ENCODE measurements around the gene GRIN3A.

Gene GRIN3A

GRCh38 chr9:101585740-101586139 lies 152.7 kb downstream of the GRIN3A start:
- no peak for TF ChIP-seq CTCF (IDR thresholded peaks at IDR 0.05; ENCODE audit: low read depth, low read length, missing control alignments)
- H3K4me3 ChIP-seq (ENCODE audit: low read depth, low read length) = no peak overlapping the region
- no peak for DNase-seq (ENCODE audit: low read depth)

- DNase-seq (ENCODE audit: low read depth) = no peak
- no peak for TF ChIP-seq CTCF (IDR thresholded peaks at IDR 0.05; ENCODE audit: low read depth, low read length, missing control alignments)
These were observed 155.9 kb downstream of the GRIN3A start for GRCh38 chr9:101582553-101582952.

GRCh38 chr9:101579711-101580545 lies 158.5 kb downstream of the GRIN3A start:
- DNase-seq (ENCODE audit: low read depth) = no peak
- no peak for TF ChIP-seq CTCF (IDR thresholded peaks at IDR 0.05; ENCODE audit: low read depth, low read length, missing control alignments)
- H3K4me3 ChIP-seq (ENCODE audit: low read depth, low read length) = no peak overlapping the region

More at GRCh38 chr9:101582553-101582952, 155.9 kb downstream of the GRIN3A start:
- H3K4me3 ChIP-seq (ENCODE audit: low read depth, low read length) = no peak overlapping the region

- TF ChIP-seq CTCF (IDR thresholded peaks at IDR 0.05; ENCODE audit: low read depth, low read length, missing control alignments) = no peak
These were observed 160.1 kb downstream of the GRIN3A start for GRCh38 chr9:101578378-101578777.

GRCh38 chr9:101574731-101575333 lies 163.6 kb downstream of the GRIN3A start:
- no peak for TF ChIP-seq CTCF (IDR thresholded peaks at IDR 0.05; ENCODE audit: low read depth, low read length, missing control alignments)
- DNase-seq (ENCODE audit: low read depth) = no peak
- no peak overlapping the region for H3K4me3 ChIP-seq (ENCODE audit: low read depth, low read length)

More at GRCh38 chr9:101578378-101578777, 160.1 kb downstream of the GRIN3A start:
- H3K4me3 ChIP-seq (ENCODE audit: low read depth, low read length) = no peak overlapping the region
- no peak for DNase-seq (ENCODE audit: low read depth)

- no peak for TF ChIP-seq CTCF (IDR thresholded peaks at IDR 0.05; ENCODE audit: low read depth, low read length, missing control alignments)
- no peak for DNase-seq (ENCODE audit: low read depth)
These were observed 166.1 kb downstream of the GRIN3A start for GRCh38 chr9:101572316-101572715.

More at GRCh38 chr9:101572316-101572715, 166.1 kb downstream of the GRIN3A start:
- no peak overlapping the region for H3K4me3 ChIP-seq (ENCODE audit: low read depth, low read length)
